Measurements from ENCODE around the gene SNW1. TPM values are rescaled to one million over a fixed set of nuclear protein-coding genes. Genes with fewer than 3 reads are reported as not detected.
"Not testable (repeated sequence)": the region's sequence is repeated elsewhere in the genome, so short reads cannot be mapped to it uniquely, and the experiment has no call there.

SNW1 gene
- total and polyA plus RNA-seq, 8 donors = 13.7 to 35.0 (median 30.2) TPM

DNA sequence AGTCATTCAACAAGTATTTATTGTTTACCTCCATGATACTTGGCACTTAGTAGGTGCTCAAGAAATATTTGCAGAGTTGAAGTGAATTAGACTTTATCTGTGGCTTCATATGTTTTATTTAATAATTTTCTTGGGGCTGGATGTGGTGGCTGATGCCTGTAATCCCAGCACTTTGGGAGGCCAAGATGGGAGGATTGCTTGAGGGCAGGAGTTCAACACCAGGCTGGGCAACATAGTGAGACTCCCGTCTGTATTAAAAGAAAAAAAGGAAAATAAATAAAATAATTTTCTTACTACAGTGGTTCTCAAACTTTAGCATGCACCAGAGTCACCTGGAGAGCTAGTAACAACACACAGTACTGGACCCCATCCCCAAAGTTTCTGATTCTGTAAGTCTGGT lies 39.9 kb upstream of the SNW1 start:
- no peaks in the 10 kb centered on the region for H3K9me3 ChIP-seq
- no peak for DNase-seq
- H3K4me1 ChIP-seq = no peaks in the 10 kb centered on the region
- TF ChIP-seq, protein P1, sequence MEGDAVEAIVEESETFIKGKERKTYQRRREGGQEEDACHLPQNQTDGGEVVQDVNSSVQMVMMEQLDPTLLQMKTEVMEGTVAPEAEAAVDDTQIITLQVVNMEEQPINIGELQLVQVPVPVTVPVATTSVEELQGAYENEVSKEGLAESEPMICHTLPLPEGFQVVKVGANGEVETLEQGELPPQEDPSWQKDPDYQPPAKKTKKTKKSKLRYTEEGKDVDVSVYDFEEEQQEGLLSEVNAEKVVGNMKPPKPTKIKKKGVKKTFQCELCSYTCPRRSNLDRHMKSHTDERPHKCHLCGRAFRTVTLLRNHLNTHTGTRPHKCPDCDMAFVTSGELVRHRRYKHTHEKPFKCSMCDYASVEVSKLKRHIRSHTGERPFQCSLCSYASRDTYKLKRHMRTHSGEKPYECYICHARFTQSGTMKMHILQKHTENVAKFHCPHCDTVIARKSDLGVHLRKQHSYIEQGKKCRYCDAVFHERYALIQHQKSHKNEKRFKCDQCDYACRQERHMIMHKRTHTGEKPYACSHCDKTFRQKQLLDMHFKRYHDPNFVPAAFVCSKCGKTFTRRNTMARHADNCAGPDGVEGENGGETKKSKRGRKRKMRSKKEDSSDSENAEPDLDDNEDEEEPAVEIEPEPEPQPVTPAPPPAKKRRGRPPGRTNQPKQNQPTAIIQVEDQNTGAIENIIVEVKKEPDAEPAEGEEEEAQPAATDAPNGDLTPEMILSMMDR (IDR thresholded peaks at IDR 0.05) = no peak
- H3K27ac ChIP-seq = peak overlapping the region; percentile 80 to 88 (median 84)
- no peak for FAIRE-seq
- intact Hi-C loops (cut with DNase I) = no loop called here
- no peak for ATAC-seq
- no peaks in the 10 kb centered on the region for H3K27me3 ChIP-seq
- H3K4me3 ChIP-seq = peak overlapping the region in 3 of 4 donors; percentile 85 to 94 (median 89)
- H3K36me3 ChIP-seq = no peaks in the 10 kb centered on the region
- 64 to 93% methylated on average over 1 of the region's 1 CpG for WGBS, 2 donors

DNA sequence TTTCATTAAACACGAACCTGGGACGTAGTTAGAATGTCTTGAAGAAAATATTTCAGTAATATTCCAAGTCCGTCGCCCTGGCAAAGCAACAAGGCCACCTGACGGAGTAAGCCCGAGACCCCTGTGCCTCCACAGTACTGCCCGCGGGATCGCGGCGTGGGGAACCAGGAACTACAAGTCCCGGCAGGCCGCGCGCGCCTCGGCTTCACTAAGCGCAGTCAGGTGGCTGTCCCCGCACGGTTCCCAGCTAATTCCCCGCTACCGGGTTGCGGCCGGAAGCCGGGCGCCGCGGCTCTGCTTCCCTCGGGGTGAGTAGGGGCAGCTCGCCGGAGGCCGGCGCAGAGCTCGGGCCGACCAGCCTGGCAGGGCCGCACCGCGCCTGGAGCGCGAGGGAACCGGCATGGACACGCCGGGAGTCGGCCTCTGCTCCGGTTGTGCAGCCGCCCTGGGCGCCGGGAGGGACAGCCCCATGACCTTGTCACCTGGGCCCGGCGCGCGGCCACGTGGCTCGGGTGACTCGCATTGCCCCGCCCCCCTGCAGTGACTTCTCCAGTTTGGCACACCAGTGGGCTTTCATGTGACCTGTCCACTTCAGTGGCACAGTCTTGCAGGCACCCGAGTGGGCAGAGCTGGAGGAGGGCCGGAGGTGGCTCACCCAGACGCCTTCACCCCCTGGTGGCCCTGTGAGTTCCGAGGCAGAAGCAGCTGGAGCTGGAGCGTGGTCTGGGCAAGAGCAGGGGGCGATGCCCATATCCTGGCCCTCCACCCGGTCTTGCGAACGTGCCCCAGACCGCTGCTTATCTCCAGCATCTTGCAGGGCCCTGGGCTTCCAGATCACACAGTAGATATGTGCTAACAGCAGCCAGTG lies 39.1 kb upstream of the SNW1 start, which contains the start of gene ADCK1:
Gene ADCK1, plus strand, starts transcription at position 247 of the 868 bp plus-strand sequence. CDS start 18,870 bp downstream, outside the sequence.
- WGBS, 2 donors = 0% methylated on average over 53 to 66 of the region's 66 CpGs
- Histone ChIP-seq H3K36me3 (no peaks in the 10 kb centered on the region), H3K9me3 (no peaks in the 10 kb centered on the region), H3K4me3 (peak within 1 kb of the TSS; percentile 68 to 94 (median 87)), H3K4me1 (no peaks in the 10 kb centered on the region), H3K27ac (peak within 1 kb of the TSS; percentile 80 to 88 (median 84)), H3K27me3 (no peaks in the 10 kb centered on the region)
- intact Hi-C loops (cut with DNase I) = no loop called here
- peak; percentile 97 to 98 (median 97) for ATAC-seq
- no peak for FAIRE-seq
- TF ChIP-seq, protein P1 (IDR thresholded peaks at IDR 0.05) = peak in 1 of 4 donors; percentile 13
- peak; percentile 85 to 94 (median 90) for DNase-seq

DNA sequence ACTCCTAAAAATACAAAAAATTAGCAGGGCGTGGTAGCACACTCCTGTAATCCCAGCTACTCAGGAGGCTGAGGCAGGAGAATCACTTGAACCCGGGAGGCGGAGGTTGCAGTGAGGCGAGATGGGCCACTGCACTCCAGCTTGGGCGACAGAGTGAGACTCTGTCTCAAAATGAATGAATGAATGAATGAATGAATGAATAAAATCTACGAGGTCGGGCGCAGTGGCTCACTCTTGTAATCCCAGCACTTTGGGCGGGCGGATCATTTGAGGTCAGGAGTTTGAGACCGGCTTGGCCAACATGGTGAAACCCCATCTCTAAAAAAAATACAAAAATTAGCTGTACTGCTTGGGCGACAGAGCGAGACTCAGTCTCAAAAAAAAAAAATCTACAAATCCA lies 38.5 kb upstream of the SNW1 start:
- DNase-seq = peak in 1 of 6 donors; percentile 11
- Histone ChIP-seq H3K4me3 (peak overlapping the region; percentile 68 to 94 (median 87)), H3K27ac (peak overlapping the region in 3 of 4 donors; percentile 80 to 88 (median 83))
- H3K4me1 ChIP-seq; H3K27me3 ChIP-seq; H3K36me3 ChIP-seq; H3K9me3 ChIP-seq; ATAC-seq; FAIRE-seq; intact Hi-C loops (cut with DNase I): not testable (repeated sequence)
- WGBS, 2 donors = 67 to 72% methylated on average over 13 of the region's 13 CpGs

DNA sequence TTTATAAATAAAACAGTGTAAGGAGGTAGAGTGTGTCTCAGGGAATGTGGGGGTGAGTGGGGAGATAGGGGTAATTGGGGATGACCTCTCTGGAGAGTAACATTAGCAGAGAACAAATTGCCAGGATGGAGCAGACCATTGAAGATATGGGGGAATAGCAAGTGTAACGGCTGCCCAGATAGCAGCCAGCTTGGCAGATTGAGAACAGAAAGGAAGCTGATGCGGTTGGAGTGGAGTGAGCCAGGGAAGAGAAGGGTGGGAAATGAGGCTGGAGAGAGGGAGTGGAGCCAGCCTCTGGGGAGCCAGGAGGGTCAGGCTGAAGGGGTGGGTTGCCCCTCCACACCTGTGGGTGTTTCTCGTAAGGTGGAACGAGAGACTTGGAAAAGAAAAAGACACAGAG lies 33.4 kb upstream of the SNW1 start:
- ATAC-seq (no peak), DNase-seq (no peak), FAIRE-seq (no peak)
- Histone ChIP-seq H3K27ac (no peak overlapping the region), H3K4me3 (no peak overlapping the region), H3K27me3 (no peaks in the 10 kb centered on the region), H3K36me3 (no peaks in the 10 kb centered on the region), H3K4me1 (no peaks in the 10 kb centered on the region), H3K9me3 (no peaks in the 10 kb centered on the region)
- WGBS, 2 donors = 54 to 75% methylated on average over 4 of the region's 4 CpGs
- TF ChIP-seq, protein P1 (IDR thresholded peaks at IDR 0.05) = no peak
- intact Hi-C loops (cut with DNase I) = no loop called here

DNA sequence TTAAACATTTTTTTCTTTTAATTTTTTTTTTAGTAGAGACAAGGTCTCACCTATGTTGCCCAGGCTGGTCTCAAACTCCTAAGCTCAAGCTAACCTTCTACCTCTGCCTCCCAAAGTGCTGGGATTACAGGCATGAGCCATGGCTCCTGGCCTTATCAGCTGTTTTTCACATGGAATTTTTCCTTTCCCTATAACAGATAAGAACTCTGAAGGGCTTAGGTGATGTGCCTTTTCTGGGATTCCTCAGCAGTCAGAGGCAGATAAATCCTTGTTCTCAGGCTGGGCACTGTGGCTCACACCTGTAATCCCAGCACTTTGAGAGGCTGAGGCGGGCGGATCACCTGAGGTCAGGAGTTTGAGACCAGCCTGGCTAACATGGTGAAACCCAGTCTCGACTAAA lies 32.3 kb upstream of the SNW1 start:
- H3K36me3 ChIP-seq; H3K4me3 ChIP-seq; H3K4me1 ChIP-seq; DNase-seq; ATAC-seq; intact Hi-C loops (cut with DNase I); H3K27me3 ChIP-seq; H3K27ac ChIP-seq; H3K9me3 ChIP-seq; FAIRE-seq: not testable (repeated sequence)
- WGBS, 2 donors = 79 to 95% methylated on average over 3 of the region's 3 CpGs

DNA sequence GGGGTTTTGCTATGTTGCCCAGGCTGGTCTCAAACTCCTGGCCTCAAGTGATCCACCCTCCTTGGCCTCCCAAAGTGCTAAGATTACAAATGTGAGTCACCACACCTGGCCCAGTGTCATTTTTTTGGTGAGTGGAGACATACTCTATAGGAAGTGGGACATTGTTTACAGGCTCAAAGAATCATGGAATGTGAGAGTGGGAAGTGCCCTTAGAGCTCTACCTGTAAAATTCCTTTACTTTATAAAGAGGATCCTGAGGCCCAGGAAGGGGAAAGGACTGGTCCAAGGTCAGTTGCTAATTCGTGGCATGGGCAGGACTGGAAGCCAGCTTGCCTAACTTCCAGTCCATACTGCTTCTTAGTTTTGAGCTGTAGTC lies 30.3 kb upstream of the SNW1 start:
- DNase-seq = no peak
- no peak for FAIRE-seq
- ATAC-seq = no peak
- 32 to 41% methylated on average over 1 of the region's 1 CpG for WGBS, 2 donors
- H3K27ac ChIP-seq = no peak overlapping the region
- TF ChIP-seq, protein P1 (IDR thresholded peaks at IDR 0.05) = no peak
- no peaks in the 10 kb centered on the region for H3K9me3 ChIP-seq
- no peaks in the 10 kb centered on the region for H3K36me3 ChIP-seq
- intact Hi-C loops (cut with DNase I) = no loop called here
- H3K4me1 ChIP-seq = no peaks in the 10 kb centered on the region
- no peaks in the 10 kb centered on the region for H3K27me3 ChIP-seq
- no peak overlapping the region for H3K4me3 ChIP-seq

Data from pancreas (tissue), 10 donors.